Right lobe of liver (tissue), 6 donors: ENCODE measurements around the gene DYRK1A. TPM values are rescaled to one million over a fixed set of nuclear protein-coding genes. Genes with fewer than 3 reads are reported as not detected.

Source experiments
- ATAC-seq, 4 donors: fragments of 200-7000 bp; cut with Tn5 transposase; one replicate each; pipeline ENCODE4 v1.9.1; 2020; ENCODE audit warnings: mild to moderate bottlenecking in 4 of 4, moderate library complexity in 4 of 4
- DNase-seq, 3 donors: peaks; one replicate each; pipeline ENCODE4 v3.0.0-alpha.2; 2020
- H3K27ac ChIP-seq, 3 donors: fragments of 200-600 bp; one replicate each; pipeline ENCODE4 v1.8.0; 2022
- H3K27me3 ChIP-seq, 2 donors: fragments of 200-600 bp; one replicate each; pipeline ENCODE4 v1.8.0; 2022
- H3K36me3 ChIP-seq, 4 donors: fragments of 200-600 bp; sonication (generic) in 1 of 4; one replicate each; pipeline versions ENCODE4 v1.5.1 to v1.8.0; 2017 to 2022; ENCODE audit warnings: control low read depth in 1 of 4
- H3K4me1 ChIP-seq, 4 donors: fragments of 200-600 bp; sonication (generic) in 1 of 4; one replicate each; pipeline versions ENCODE4 v1.5.1 to v1.8.0; 2017 to 2022; ENCODE audit warnings: control low read depth in 1 of 4
- H3K4me3 ChIP-seq, 3 donors: fragments of 200-600 bp; one replicate each; pipeline ENCODE4 v1.8.0; 2022
- H3K9me3 ChIP-seq, 4 donors: fragments of 200-600 bp; sonication (generic) in 1 of 4; one replicate each; pipeline versions ENCODE4 v1.5.1 to v1.8.0; 2017 to 2022; ENCODE audit warnings: control low read depth in 1 of 4
- CTCF ChIP-seq, 4 donors: fragments of 200-600 bp in 3 of 4; fragments of 450-650 bp in 1 of 4; IDR thresholded peaks; one replicate each; pipeline versions ENCODE4 v1.5.1 to v1.8.0; 2016 to 2022; ENCODE audit warnings: antibody characterized with exemption in 4 of 4, mild to moderate bottlenecking in 2 of 4
- POLR2A ChIP-seq: fragments of 450-650 bp; IDR thresholded peaks from one replicate; pipeline ENCODE4 v1.6.1; 2017; ENCODE audit warnings: antibody characterized with exemption, mild to moderate bottlenecking
- WGBS: methylation state at CpG from one replicate; pipeline ENCODE4 v1.1.6; 2018; ENCODE audit warnings: low coverage, low lambda C conversion rate; ENCODE audit not compliant: insufficient coverage; ENCODE audit errors: missing lambda C conversion rate; 5-methylcytosine and 5-hydroxymethylcytosine counted together
- intact Hi-C, 2 donors: fragments of 100-400 bp; cut with DNase I; formaldehyde crosslinking; loops; one replicate each; pipeline versions ENCODE4 v1.11.2 to v1.14.1; 2022
- total RNA-seq, 6 experiments: library from RNA; depleted of rRNA in 2 of 6; stranded (reverse); fragments of >200 nt in 2 of 6; fragmentation: NEBNext Ultra II Directional in 3 of 6; extraction: Animal tissue kit (Norgen Biotek cat#: 25700) in 3 of 6; gene quantifications; one replicate each; pipeline versions ENCODE4 v1.1.0 to v1.2.4, GENCODE V29; 2016 to 2023
- donor health status: DM: no; HTN: yes; CAD: no.
- donor health status: DM: no; HTN: no; CAD: no.
- donor health status: DM: no; HTN: no; CAD: no.
- donor health status: DM: no; HTN: yes; CAD: no.
- donor health status: DM: no; HTN: yes; CAD: no.

Gene DYRK1A
- total RNA-seq, 6 experiments from 2014 or later, result 20.6 to 32.5 (median 25.7) TPM

GRCh38 chr21:37414292-37415253, 48.0 kb downstream of the DYRK1A start:
- H3K27me3 ChIP-seq, result no peaks in the 10 kb centered on the region
- intact Hi-C loops, result no loop called here
- peak overlapping the region in 1 of 3 donors; percentile 14 for H3K27ac ChIP-seq
- H3K4me1 ChIP-seq, result peaks cover 0 to 37% (median 8%) of the 10 kb centered on the region in 4 donors
- no peaks in the 10 kb centered on the region for H3K36me3 ChIP-seq
- H3K4me3 ChIP-seq, result no peak overlapping the region
- ATAC-seq, result no peak
- no peaks in the 10 kb centered on the region for H3K9me3 ChIP-seq
- WGBS, result 82% methylated on average over 5 of the region's 5 CpGs
- no peak for TF ChIP-seq CTCF (IDR thresholded peaks at IDR 0.05)
- no peak for TF ChIP-seq POLR2A
- no peak for DNase-seq

- WGBS, result 22% methylated on average over 2 of the region's 2 CpGs
- no peaks in the 10 kb centered on the region for H3K36me3 ChIP-seq
- no peaks in the 10 kb centered on the region for H3K27me3 ChIP-seq
- no peak overlapping the region for H3K4me3 ChIP-seq
- DNase-seq (no peak), ATAC-seq (peak; percentile 67 to 87 (median 80))
- TF ChIP-seq CTCF (IDR thresholded peaks at IDR 0.05) (no peak), POLR2A (no peak)
- intact Hi-C loops, result no loop called here
- no peaks in the 10 kb centered on the region for H3K9me3 ChIP-seq
- peak overlapping the region in 1 of 3 donors; percentile 14 for H3K27ac ChIP-seq
- H3K4me1 ChIP-seq, result peaks cover 0 to 37% (median 8%) of the 10 kb centered on the region in 4 donors
These were observed 49.4 kb downstream of the DYRK1A start for GRCh38 chr21:37415939-37416338.

- WGBS, result 100% methylated on average over 2 of the region's 2 CpGs
- intact Hi-C loops, result no loop called here
- H3K9me3 ChIP-seq, result no peaks in the 10 kb centered on the region
- H3K4me1 ChIP-seq, result peaks cover 0 to 37% (median 8%) of the 10 kb centered on the region in 4 donors
- no peaks in the 10 kb centered on the region for H3K27me3 ChIP-seq
- no peak for TF ChIP-seq CTCF (IDR thresholded peaks at IDR 0.05)
- TF ChIP-seq POLR2A, result no peak
- no peaks in the 10 kb centered on the region for H3K36me3 ChIP-seq
- ATAC-seq (no peak), DNase-seq (no peak)
- no peak overlapping the region for H3K4me3 ChIP-seq
- no peak overlapping the region for H3K27ac ChIP-seq
These were observed 50.3 kb downstream of the DYRK1A start for GRCh38 chr21:37416914-37417313.

GRCh38 chr21:37419228-37419906, 52.8 kb downstream of the DYRK1A start:
- DNase-seq, result no peak
- Histone ChIP-seq H3K27ac (no peak overlapping the region), H3K4me1 (peaks cover 0 to 25% (median 11%) of the 10 kb centered on the region in 4 donors), H3K36me3 (peaks cover 0 to 4% (median 0%) of the 10 kb centered on the region in 4 donors), H3K9me3 (no peaks in the 10 kb centered on the region), H3K4me3 (no peak overlapping the region), H3K27me3 (no peaks in the 10 kb centered on the region)
- intact Hi-C loops, result no loop called here
- no peak for TF ChIP-seq CTCF (IDR thresholded peaks at IDR 0.05)
- TF ChIP-seq POLR2A, result no peak
- peak in 1 of 4 donors; percentile 19 for ATAC-seq
- 73% methylated on average over 3 of the region's 3 CpGs for WGBS
